ENCODE results near the gene SHISAL1.

Gene SHISAL1

DNA sequence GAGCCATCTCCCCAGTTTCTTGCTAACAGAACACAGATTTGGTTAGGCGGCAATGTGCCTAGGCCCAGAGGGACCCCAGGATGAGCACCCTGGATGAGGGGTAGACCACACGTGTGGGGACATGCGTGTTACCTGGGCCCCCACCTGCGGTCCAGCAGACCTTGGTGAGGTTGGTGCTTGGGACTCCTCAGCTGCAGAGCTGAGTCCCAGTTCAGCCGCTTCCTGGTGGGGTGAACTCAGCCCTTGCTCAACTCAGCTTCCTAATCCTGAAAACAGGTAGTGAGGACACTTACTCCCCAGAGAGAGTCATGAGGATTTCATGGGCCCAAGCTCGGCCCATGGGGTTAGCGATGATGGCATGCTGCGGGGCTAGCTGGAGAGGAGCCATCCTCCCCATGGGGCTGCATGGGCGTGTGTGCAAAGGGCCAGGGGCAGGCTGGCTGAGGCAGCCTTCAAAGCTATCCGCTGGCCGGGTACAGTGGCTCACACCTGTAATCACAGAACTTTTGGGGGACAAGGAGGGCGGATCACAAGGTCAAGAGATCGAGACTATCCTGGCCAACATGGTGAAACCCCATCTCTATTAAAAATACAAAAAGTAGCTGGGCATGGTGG, 46.9 kb upstream of the SHISAL1 start:
- TF ChIP-seq, protein P1, sequence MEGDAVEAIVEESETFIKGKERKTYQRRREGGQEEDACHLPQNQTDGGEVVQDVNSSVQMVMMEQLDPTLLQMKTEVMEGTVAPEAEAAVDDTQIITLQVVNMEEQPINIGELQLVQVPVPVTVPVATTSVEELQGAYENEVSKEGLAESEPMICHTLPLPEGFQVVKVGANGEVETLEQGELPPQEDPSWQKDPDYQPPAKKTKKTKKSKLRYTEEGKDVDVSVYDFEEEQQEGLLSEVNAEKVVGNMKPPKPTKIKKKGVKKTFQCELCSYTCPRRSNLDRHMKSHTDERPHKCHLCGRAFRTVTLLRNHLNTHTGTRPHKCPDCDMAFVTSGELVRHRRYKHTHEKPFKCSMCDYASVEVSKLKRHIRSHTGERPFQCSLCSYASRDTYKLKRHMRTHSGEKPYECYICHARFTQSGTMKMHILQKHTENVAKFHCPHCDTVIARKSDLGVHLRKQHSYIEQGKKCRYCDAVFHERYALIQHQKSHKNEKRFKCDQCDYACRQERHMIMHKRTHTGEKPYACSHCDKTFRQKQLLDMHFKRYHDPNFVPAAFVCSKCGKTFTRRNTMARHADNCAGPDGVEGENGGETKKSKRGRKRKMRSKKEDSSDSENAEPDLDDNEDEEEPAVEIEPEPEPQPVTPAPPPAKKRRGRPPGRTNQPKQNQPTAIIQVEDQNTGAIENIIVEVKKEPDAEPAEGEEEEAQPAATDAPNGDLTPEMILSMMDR (IDR thresholded peaks at IDR 0.05; ENCODE audit: borderline replicate concordance, extremely low read depth, low read length, poor library complexity, severe bottlenecking), result no peak
- TF ChIP-seq EZH2 (IDR thresholded peaks at IDR 0.05; ENCODE audit: borderline replicate concordance, low read depth, low read length, severe bottlenecking), result no peak
- no peaks in the 10 kb centered on the region for H3K4me1 ChIP-seq (ENCODE audit: insufficient read depth, low read length)

GRCh38 chr22:44358709-44359440, 46.1 kb upstream of the SHISAL1 start:
- H3K9ac ChIP-seq (ENCODE audit: low read depth, low read length), result no peak overlapping the region
- no peak overlapping the region for H3K27ac ChIP-seq (ENCODE audit: low read length)
- H3K79me2 ChIP-seq (ENCODE audit: insufficient read depth, low read length), result no peaks in the 10 kb centered on the region
- no peak overlapping the region for H2AFZ ChIP-seq (ENCODE audit: low read depth, low read length)
- no peak for DNase-seq
- H4K20me1 ChIP-seq (ENCODE audit: insufficient read depth, low read length), result no peaks in the 10 kb centered on the region; the same call in 1 of the 2 replicates
- no peak for ATAC-seq (ENCODE audit: insufficient read depth, low read depth)
- no peaks in the 10 kb centered on the region for H3K27me3 ChIP-seq (ENCODE audit: insufficient read depth, low read length, poor library complexity)
- TF ChIP-seq, protein P1 (IDR thresholded peaks at IDR 0.05; ENCODE audit: borderline replicate concordance, extremely low read depth, low read length, poor library complexity, severe bottlenecking), result no peak
- TF ChIP-seq EZH2 (IDR thresholded peaks at IDR 0.05; ENCODE audit: borderline replicate concordance, low read depth, low read length, severe bottlenecking), result no peak
- H3K4me3 ChIP-seq (ENCODE audit: low read depth in 1 of 2, low read length in 2 of 2), result no peak overlapping the region
- no peaks in the 10 kb centered on the region for H3K36me3 ChIP-seq (ENCODE audit: insufficient read depth, low read length)
- no peaks in the 10 kb centered on the region for H3K4me1 ChIP-seq (ENCODE audit: insufficient read depth, low read length)
- no peak overlapping the region for H3K4me2 ChIP-seq (ENCODE audit: insufficient read depth, low read length)
- H3K9me3 ChIP-seq (ENCODE audit: insufficient read depth, low read length, severe bottlenecking), result no peaks in the 10 kb centered on the region

More for the DNA sequence above, 46.9 kb upstream of the SHISAL1 start:
- DNase-seq (no peak), ATAC-seq (ENCODE audit: insufficient read depth, low read depth) (no peak)
- H3K36me3 ChIP-seq (ENCODE audit: insufficient read depth, low read length), result no peaks in the 10 kb centered on the region
- no peak overlapping the region for H2AFZ ChIP-seq (ENCODE audit: low read depth, low read length)
- H3K9ac ChIP-seq (ENCODE audit: low read depth, low read length), result no peak overlapping the region
- no peak overlapping the region for H3K4me3 ChIP-seq (ENCODE audit: low read depth in 1 of 2, low read length in 2 of 2)
- no peaks in the 10 kb centered on the region; the same call in 1 of the 2 replicates for H4K20me1 ChIP-seq (ENCODE audit: insufficient read depth, low read length)
- H3K79me2 ChIP-seq (ENCODE audit: insufficient read depth, low read length), result no peaks in the 10 kb centered on the region
- no peak overlapping the region for H3K4me2 ChIP-seq (ENCODE audit: insufficient read depth, low read length)
- no peak overlapping the region for H3K27ac ChIP-seq (ENCODE audit: low read length)
- H3K9me3 ChIP-seq (ENCODE audit: insufficient read depth, low read length, severe bottlenecking), result no peaks in the 10 kb centered on the region
- H3K27me3 ChIP-seq (ENCODE audit: insufficient read depth, low read length, poor library complexity), result no peaks in the 10 kb centered on the region

DNA sequence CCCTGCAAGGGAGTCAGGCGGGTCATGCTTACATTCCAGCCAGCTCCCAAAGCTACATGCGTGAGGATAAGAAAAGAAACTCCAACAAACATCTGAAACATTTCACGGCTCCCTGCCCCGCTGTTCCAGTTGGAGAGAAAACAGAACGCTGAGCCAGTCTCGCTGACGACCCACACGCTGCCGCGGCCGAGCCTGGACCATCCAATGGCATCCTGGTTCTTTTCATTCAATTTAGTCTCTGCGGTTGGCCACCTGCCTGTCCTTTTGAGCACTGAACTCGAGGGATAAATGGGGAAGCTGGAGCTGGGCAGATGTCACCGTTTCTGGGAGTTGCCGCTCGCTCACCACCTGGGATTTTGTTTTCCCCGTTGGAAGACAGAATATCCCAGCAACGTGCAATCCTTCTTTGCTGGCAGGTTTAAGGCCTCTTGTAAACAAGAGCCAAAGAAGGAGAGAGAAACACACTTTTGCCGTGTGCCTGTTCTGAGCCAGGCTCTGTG, 45.3 kb upstream of the SHISAL1 start:
- TF ChIP-seq EZH2 (IDR thresholded peaks at IDR 0.05; ENCODE audit: borderline replicate concordance, low read depth, low read length, severe bottlenecking), result no peak
- TF ChIP-seq, protein P1 (IDR thresholded peaks at IDR 0.05; ENCODE audit: borderline replicate concordance, extremely low read depth, low read length, poor library complexity, severe bottlenecking), result no peak
- no peaks in the 10 kb centered on the region for H3K4me1 ChIP-seq (ENCODE audit: insufficient read depth, low read length)
- no peaks in the 10 kb centered on the region; the same call in 1 of the 2 replicates for H4K20me1 ChIP-seq (ENCODE audit: insufficient read depth, low read length)
- H3K27me3 ChIP-seq (ENCODE audit: insufficient read depth, low read length, poor library complexity), result no peaks in the 10 kb centered on the region
- H3K9me3 ChIP-seq (ENCODE audit: insufficient read depth, low read length, severe bottlenecking), result no peaks in the 10 kb centered on the region
- H2AFZ ChIP-seq (ENCODE audit: low read depth, low read length), result no peak overlapping the region
- ATAC-seq (ENCODE audit: insufficient read depth, low read depth) (no peak), DNase-seq (no peak)
- no peak overlapping the region for H3K4me3 ChIP-seq (ENCODE audit: low read depth in 1 of 2, low read length in 2 of 2)
- no peaks in the 10 kb centered on the region for H3K79me2 ChIP-seq (ENCODE audit: insufficient read depth, low read length)
- H3K36me3 ChIP-seq (ENCODE audit: insufficient read depth, low read length), result no peaks in the 10 kb centered on the region
- no peak overlapping the region for H3K27ac ChIP-seq (ENCODE audit: low read length)
- H3K9ac ChIP-seq (ENCODE audit: low read depth, low read length), result no peak overlapping the region
- no peak overlapping the region for H3K4me2 ChIP-seq (ENCODE audit: insufficient read depth, low read length)
